GM10248 (cell line): Measurements from ENCODE around the gene PHF20.

Experiments used
- CTCF ChIA-PET: fragments of 300-600 bp; sonication (Branson Sonifier 250); formaldehyde crosslinking; extraction: SDS; loops from one replicate; lab custom pipeline; 2021; ENCODE audit warnings: antibody characterized with exemption; lab: Yijun Ruan, JAX
- POLR2A ChIA-PET: fragments of 350-650 bp; sonication (Branson Sonifier 250); formaldehyde crosslinking; extraction: SDS; loops from one replicate; lab custom pipeline; 2020; ENCODE audit warnings: antibody characterized with exemption; lab: Yijun Ruan, JAX
- DNase-seq: peaks from one replicate; pipeline ENCODE4 v3.0.0; 2012; ENCODE audit errors: extremely low spot score
- CTCF ChIP-seq: IDR thresholded peaks from 2 replicates; pipeline ENCODE4 v1.5.1; 2012; ENCODE audit warnings: mild to moderate bottlenecking, low read depth; ENCODE audit errors: extremely low read depth, missing control alignments, control extremely low read depth

PHF20 gene

DNA sequence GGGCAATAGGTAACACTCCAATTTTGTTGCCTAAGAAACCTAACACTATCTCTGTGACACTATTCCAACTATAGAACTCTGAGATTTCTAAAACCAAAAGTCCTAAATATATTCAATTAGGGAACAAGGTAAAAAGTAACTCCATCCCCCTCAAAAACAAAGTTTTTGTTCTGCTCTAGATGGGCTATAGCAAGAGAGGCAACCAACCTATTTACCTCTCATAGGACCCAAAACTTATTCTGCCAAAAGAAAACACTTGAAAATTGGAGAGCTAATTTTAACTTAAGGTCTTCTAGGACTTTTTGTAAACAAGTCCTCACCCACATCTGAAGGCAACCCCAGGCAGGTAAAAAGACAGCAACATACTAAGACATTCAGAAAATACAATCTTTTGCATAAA is 37.4 kb upstream of the PHF20 start:
- ChIA-PET POLR2A (interaction anchor here (0.6 to 2.1 kb wide), 3 partner anchors 9 to 16 kb away, joined by 3 to 8 read pairs (median 6); no protein-coding TSS in a partner anchor), CTCF (no interaction called here)
- no peak for DNase-seq
- no peak for TF ChIP-seq CTCF

DNA sequence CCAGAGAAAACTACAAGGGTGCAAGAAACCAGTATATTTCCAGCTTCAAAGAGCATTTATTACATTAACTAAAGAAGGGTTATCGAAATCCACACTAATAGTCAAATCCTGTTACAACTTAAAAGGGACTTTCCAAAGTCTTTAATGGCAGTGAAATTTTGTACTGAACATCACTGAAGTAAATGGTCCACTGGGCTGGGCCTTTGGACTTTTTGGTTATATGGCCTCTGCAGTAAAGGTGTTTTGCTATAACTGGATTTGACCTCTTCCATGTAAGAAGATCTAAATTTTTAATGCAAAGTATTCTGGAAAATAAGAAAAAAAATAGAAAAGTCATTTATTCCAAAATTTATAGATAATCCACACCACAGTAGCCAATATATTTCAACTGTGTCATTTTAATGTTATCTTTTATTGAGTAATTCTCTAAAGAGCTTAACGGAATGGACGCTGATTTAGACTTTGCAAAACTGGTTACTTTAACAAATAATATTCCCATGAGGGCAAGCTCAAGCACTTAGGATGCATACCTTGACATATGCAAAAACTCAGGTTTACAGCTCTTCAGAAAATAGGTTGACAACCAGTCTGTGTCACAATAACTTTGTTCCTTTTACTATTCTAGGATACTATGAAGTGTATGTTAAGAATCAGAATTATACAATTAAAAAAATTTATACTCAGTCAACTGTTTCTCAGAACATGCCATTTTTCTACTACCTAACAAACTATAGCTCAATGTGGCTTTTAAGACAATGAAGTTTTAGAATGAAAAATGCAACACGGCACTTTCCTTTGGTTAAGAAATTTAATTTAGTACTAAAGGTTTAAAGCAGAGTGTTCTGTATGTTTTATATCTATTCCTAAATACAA is 36.8 kb upstream of the PHF20 start:
- ChIA-PET CTCF (no interaction called here), POLR2A (interaction anchor here (0.9 to 2.1 kb wide), 4 partner anchors 10 to 29 kb away, joined by 3 to 8 read pairs (median 6); no protein-coding TSS in a partner anchor)
- TF ChIP-seq CTCF = no peak
- no peak for DNase-seq

DNA sequence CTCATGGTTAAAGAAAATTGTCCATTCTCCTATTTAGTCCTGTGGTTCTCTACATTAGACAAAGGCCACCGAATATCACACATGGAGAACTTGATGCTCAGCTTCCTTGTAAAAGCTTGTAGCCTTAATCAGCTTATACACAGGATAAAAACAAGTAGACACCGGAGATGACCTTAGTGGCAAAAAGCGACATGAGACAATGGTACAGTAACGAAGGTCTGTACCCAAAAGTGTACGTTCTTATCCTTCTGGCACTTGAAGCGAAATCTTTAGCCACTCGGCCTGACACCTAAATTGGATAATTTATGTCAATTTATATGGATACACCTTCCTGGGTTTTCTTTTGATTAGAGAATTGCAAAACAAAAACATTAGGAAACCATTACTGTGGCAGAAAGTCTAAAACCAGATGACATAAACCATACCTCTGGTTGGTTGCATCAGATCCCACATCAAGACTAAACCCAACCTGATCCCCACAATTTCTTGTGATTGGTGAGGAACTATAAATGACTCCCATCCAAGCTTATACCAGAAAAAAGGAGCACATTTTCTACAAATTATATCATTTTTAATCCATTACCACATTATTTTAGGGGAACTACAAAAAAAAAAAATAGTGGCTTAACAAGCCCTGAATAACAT is 35.9 kb upstream of the PHF20 start:
- ChIA-PET CTCF (no interaction called here), POLR2A (interaction anchor here (1.1 to 2.1 kb wide), 3 partner anchors 10 to 30 kb away, joined by 4 to 8 read pairs (median 6); no protein-coding TSS in a partner anchor)
- no peak for TF ChIP-seq CTCF
- no peak for DNase-seq

GRCh38 chr20:35737865-35738333 is 33.9 kb upstream of the PHF20 start:
- POLR2A ChIA-PET = interaction anchor here (0.6 to 7.4 kb wide), 8 partner anchors 8 to 866 kb away, joined by 3 to 81 read pairs (median 4); no protein-coding TSS in a partner anchor

DNA sequence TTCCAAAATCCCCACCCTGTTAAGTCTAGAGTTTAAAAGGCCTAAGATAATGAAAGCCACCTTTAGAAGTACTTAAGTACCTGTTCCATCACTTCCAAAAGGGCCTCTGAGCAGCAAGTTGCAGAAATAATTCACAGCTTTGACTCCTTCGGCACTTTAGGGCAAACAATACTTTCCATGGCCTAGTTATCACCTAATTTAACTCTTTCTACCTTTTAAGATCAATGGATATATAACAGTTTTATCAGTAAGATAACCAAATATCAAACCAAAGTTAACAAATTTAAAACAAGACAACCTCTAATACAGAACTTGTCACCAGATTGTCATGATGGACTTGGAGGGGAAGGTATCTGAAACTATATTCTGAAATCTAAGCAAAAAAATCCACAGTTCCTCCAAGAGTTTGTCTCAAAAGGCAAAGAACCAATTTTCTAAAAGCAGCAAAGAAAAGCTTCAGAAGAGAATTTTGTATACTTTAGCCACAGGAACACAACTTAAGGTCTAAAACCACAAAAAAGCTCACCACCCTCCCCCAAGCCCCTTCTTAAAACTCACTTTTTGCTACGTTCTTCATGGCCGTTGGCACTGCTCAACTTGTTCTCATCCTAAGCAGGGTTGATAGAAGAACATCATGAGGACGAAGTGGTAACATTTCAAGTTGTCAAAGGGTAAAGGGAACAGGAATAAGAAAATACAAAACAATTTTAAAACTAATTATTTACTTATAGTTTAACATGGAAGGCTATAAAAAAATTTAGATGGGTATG is 33.2 kb upstream of the PHF20 start:
- POLR2A ChIA-PET = interaction anchor here (1.2 to 7.4 kb wide), 2 partner anchors 9 to 19 kb away, joined by 4 to 81 read pairs; no protein-coding TSS in a partner anchor

More at GRCh38 chr20:35737865-35738333, 33.9 kb upstream of the PHF20 start:
- CTCF ChIA-PET = no interaction called here
- TF ChIP-seq CTCF = no peak
- no peak for DNase-seq

More for the DNA sequence above, 33.2 kb upstream of the PHF20 start:
- no peak for TF ChIP-seq CTCF
- CTCF ChIA-PET = interaction anchor here (1.6 to 1.9 kb wide), 2 partner anchors 62 to 119 kb away, joined by 3 to 4 read pairs; no protein-coding TSS in a partner anchor
- DNase-seq = no peak
